Inflammatory macrophage (primary cell): Measurements from ENCODE around the gene SLC16A8.
"Not testable (repeated sequence)": the region's sequence is repeated elsewhere in the genome, so short reads cannot be mapped to it uniquely, and the experiment has no call there.

ENCODE experiments used
- DNase-seq, 2 donors: peaks; one replicate each; pipeline ENCODE4 v3.0.0-alpha.2; 2020 to 2022
- total RNA-seq, 18 experiments: gene quantifications; one replicate each; lab custom pipeline; 2026; ENCODE audit warnings: mixed read lengths in 6 of 18, inconsistent platforms in 2 of 18; lab: John Stamatoyannopoulos, UW

Gene SLC16A8
- total RNA-seq: 0 to 1.3 (median 0.29) reads per million in 18 experiments

GRCh38 chr22:38083931-38084631, at the start of gene SLC16A8:
Gene SLC16A8, minus strand, starts transcription at chr22:38084184. Its CDS starts 1,311 bp downstream, at chr22:38082873.
- no peak for DNase-seq

- no peak for DNase-seq
These were observed 49.3 kb upstream of the SLC16A8 start for GRCh38 chr22:38133331-38133730.

- DNase-seq: no peak
These were observed 48.8 kb upstream of the SLC16A8 start for GRCh38 chr22:38132794-38133193.

- no peak for DNase-seq
These were observed 48.2 kb upstream of the SLC16A8 start for GRCh38 chr22:38132136-38132535.

GRCh38 chr22:38131399-38131798, 47.4 kb upstream of the SLC16A8 start:
- DNase-seq: no peak

GRCh38 chr22:38129856-38130255, 45.9 kb upstream of the SLC16A8 start:
- DNase-seq: no peak

GRCh38 chr22:38129021-38129420, 45.0 kb upstream of the SLC16A8 start:
- DNase-seq: no peak

GRCh38 chr22:38127869-38128268, 43.9 kb upstream of the SLC16A8 start:
- DNase-seq: no peak

GRCh38 chr22:38126928-38127668, 43.1 kb upstream of the SLC16A8 start:
- no peak for DNase-seq

GRCh38 chr22:38125751-38126201, 41.8 kb upstream of the SLC16A8 start:
- DNase-seq: no peak

GRCh38 chr22:38125038-38125610, 41.1 kb upstream of the SLC16A8 start:
- DNase-seq: no peak

- DNase-seq: no peak
These were observed 40.4 kb upstream of the SLC16A8 start for GRCh38 chr22:38124236-38124974.

GRCh38 chr22:38122616-38123015, 38.6 kb upstream of the SLC16A8 start:
- DNase-seq: no peak

- no peak for DNase-seq
These were observed 36.6 kb upstream of the SLC16A8 start for GRCh38 chr22:38120359-38121110.

GRCh38 chr22:38118747-38119146, 34.8 kb upstream of the SLC16A8 start:
- DNase-seq: not testable (repeated sequence)

GRCh38 chr22:38118182-38118581, 34.2 kb upstream of the SLC16A8 start:
- DNase-seq: no peak

- not testable (repeated sequence) for DNase-seq
These were observed 33.6 kb upstream of the SLC16A8 start for GRCh38 chr22:38117556-38117955.

GRCh38 chr22:38115423-38116205, 31.6 kb upstream of the SLC16A8 start:
- DNase-seq: no peak

GRCh38 chr22:38114484-38115398, 30.8 kb upstream of the SLC16A8 start:
- DNase-seq: peak; percentile 82 to 87

GRCh38 chr22:38112381-38112780, 28.4 kb upstream of the SLC16A8 start:
- no peak for DNase-seq
